NCI-H2227 treated with DMSO at 0.1 percent for 48 hours (cell line): ENCODE results near the gene OR2V2.
"Not testable (repeated sequence)": the region's sequence is repeated elsewhere in the genome, so short reads cannot be mapped to it uniquely, and the experiment has no call there.

Experiments used
- DNase-seq: peaks from one replicate; lab custom pipeline; 2025; lab: John Stamatoyannopoulos, UW

OR2V2 gene, protein sequence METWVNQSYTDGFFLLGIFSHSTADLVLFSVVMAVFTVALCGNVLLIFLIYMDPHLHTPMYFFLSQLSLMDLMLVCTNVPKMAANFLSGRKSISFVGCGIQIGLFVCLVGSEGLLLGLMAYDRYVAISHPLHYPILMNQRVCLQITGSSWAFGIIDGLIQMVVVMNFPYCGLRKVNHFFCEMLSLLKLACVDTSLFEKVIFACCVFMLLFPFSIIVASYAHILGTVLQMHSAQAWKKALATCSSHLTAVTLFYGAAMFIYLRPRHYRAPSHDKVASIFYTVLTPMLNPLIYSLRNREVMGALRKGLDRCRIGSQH

DNA sequence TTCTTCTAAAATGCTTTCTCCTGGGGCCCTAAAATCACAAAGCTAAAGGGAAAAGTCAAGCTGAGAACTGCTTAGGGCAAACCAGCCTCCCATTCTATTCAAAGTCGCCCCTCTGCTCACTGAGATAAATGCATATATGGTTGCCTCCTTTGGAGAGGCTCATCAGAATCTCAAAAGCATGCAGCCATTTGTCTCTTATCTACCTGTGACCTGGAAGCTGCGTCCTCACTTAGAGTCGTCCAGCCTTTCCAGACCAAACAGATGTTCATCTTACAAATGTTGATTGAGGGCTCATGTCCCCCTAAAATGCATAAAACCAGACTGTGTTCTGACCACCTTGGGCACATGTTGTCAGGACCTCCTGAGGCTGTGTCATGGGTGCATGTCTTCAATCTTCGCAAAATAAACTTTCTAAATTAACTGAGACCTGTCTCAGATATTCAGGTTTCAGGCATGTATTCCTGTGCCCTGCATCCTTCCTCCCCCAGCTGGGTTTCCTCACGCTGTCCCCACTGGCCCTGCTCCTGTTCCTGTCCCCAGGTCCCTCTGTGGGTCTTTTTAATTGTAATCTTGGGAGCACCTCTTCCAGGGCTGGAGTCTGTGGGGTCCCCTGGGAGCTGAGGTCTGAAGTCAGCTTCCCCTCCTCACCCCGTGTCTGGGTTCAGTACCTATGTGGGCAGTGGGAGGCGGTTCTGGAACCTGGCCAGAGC lies at the start of gene OR2V2:
TSS of gene OR2V2 (plus strand) at position 660 of the 710 bp plus-strand sequence. CDS start 7,357 bp downstream, outside the sequence.
- not testable (repeated sequence) for DNase-seq

DNA sequence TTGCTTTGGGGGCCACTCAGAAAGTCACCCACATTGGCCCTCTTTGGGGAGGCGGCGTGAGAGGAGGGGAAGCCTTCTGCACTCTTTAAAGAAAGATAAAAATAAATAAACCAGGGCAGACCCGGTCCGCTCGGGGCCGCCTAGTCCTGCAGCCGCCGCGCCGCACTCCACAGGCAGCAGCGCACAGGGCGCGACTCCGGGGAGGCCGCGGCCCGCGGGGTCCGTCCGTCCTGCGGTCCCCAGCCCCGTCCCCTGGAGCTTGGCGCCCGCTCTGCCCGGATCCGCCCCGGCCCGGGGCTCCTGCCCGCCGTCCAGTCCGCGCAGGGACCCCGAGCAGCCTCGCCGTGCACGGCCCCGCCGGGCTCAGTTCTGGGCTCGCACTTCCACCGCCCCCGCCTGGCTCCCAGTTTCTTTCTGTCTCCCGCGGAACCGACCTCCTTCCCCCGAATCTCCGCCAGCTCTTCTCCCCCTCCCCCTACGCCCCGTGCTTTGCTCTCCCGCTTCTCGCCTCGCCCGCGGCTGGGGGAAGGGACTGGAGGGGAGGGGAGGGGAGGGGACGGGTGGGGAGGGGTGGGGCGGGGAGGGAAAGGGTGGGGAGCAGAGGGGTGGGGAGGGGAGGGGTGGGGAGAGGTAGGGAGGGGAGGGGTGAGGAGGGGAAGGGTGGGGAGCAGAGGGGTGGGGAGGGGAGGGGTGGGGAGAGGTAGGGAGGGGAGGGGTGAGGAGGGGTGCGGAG lies 49.5 kb upstream of the OR2V2 start:
- DNase-seq: not testable (repeated sequence)

DNA sequence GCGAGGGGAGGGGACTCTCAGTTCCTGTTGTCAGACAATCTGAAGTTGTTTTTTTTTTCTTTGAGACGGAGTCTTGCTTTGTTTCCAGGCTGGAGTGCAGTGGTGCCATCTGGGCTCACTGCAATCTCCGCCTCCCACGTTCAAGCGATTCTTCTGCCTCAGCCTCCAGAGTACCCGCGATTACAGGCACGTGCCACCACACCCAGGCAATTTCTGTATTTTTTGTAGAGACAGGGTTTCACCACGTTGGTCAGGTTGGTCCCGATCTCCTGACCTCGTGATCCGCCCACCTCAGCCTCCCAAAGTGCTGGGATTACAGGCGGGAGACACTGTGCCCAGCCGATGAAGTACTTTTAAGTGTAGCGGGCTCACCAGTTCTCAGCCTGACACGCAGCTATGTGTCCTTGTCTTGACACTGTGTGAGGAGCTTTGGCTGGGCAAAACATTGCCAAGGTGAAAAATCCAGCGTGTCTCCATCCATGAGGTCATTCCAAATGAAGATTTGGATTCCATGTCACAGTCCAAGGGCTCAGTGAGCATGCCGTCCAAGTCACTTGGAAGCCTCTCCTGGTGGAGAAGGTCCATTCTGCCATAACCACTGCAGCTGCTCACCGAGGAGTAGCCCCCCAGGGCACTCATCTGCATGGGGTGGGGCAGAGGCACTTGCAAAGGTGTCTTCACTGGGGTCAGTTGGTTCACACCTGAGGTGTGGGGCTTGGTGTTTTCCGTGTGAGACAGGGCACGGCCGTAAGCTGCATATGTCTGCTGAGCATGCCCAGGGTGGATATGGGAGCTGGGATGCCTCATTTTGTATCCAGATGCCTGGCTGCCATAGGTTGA lies 48.4 kb upstream of the OR2V2 start:
- no peak for DNase-seq

DNA sequence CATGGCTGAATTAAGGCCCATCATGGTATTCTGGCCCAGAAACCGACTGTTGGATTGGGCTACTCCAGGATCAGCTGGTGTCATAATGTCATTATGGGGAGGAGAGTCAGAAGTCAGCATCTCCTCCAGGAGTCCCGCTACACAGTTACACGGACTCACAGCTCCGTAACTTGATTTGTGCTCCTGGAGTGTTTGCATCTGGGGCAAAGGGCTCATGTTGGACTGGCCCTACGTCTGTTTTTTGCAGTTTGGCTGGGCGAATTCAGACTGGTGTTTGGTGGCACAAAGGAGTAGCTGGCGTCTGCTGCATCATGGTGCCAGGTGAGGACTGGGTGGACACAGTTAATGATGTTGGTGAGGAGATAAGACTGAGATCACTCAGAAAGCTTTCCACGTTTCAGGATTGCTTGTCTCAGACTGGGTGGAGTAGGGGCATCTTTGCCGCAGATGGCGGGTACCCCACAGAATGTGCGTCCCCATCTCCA lies 47.7 kb upstream of the OR2V2 start:
- DNase-seq: no peak

DNA sequence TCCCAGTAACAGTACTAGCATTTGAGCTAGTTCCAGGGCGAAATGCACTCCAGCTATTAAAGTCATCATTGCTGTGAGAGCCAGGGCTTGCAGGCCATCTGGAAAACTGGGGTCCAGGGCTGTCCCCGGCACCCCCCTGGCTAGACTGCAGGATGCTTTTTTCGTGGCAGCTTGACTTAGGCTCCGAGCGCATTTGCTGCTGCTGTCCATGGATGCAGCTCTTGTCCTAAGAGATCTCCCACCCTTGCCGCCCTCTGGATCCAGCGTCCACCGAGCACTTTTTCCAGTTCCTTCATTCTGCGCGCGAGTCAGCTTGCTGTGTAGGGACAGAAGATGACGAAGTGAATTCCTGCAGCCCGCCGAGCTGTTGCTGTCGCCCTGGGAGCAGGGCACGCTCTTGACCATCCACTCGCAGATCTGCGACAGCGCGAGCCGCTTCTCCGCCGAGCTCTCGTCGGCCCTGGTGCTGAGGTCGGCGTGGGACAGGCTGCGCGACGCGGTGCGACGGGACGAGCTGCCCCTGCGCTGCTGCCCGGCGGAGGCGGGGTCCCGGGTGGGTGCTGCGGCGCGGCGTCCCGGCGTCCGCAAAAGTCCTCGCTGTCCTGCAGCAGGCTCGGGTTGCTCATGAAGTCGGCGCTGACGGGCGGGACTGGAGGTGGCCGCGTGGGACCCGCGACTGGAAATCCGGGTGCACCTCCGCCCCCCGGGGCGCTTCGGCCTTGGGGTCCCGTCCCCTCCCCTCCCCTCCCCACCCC lies 47.1 kb upstream of the OR2V2 start:
- DNase-seq: no peak

DNA sequence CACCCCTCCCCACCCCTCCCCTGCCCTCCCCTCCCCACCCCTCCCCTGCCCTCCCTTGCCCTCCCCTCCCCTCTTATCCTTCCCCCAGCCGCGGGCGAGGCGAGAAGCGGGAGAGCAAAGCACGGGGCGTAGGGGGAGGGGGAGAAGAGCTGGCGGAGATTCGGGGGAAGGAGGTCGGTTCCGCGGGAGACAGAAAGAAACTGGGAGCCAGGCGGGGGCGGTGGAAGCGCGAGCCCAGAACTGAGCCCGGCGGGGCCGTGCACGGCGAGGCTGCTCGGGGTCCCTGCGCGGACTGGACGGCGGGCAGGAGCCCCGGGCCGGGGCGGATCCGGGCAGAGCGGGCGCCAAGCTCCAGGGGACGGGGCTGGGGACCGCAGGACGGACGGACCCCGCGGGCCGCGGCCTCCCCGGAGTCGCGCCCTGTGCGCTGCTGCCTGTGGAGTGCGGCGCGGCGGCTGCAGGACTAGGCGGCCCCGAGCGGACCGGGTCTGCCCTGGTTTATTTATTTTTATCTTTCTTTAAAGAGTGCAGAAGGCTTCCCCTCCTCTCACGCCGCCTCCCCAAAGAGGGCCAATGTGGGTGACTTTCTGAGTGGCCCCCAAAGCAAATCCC lies 46.2 kb upstream of the OR2V2 start:
- DNase-seq: not testable (repeated sequence)

DNA sequence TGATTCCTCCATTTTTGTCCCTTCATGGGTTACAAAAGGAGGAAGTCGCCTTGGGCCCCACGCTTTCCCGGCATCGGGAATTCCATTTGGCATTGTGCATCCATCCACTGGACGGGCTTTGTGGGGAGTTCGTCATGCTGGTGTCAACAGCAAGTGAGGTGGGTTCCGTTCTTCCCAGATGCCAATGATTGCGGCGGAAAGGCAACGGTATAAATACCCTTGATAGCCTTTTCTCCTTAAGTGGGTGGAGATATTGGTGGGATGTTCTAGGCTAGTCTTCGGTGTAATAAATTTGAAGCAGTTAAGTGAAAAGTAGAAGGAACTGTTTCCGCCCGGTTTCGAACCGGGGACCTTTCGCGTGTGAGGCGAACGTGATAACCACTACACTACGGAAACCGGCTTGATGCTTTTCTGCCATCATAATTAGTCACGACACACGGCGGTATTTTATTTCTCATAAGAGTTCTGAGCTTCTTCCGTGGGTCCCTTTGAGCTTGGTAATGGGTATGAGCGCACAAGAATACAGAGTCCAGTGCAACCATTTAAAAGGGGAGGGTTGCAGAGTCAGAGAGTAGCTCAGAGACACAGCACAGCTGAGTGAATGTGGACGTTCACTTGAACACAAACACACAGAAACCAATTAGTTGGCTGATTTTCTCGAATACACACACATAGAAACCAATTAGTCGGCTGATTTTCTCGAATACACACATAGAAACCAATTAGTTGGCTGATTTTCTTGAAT lies 45.3 kb upstream of the OR2V2 start:
- not testable (repeated sequence) for DNase-seq

DNA sequence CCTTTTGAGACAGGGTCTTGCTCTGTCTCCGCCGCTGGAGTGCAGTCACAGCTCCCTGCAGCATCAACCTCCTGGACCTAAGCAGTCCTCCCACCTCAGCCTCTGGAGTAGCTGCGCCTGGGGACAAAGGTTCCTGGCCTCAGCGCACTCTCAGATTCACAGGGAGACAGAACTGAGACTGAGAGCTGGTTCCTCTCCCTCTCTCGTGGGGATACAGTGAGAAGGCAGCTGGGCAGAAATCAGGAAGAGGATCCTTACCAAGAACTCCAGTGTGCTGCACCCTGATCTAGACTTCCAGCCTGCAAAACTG lies 43.2 kb upstream of the OR2V2 start:
- not testable (repeated sequence) for DNase-seq

DNA sequence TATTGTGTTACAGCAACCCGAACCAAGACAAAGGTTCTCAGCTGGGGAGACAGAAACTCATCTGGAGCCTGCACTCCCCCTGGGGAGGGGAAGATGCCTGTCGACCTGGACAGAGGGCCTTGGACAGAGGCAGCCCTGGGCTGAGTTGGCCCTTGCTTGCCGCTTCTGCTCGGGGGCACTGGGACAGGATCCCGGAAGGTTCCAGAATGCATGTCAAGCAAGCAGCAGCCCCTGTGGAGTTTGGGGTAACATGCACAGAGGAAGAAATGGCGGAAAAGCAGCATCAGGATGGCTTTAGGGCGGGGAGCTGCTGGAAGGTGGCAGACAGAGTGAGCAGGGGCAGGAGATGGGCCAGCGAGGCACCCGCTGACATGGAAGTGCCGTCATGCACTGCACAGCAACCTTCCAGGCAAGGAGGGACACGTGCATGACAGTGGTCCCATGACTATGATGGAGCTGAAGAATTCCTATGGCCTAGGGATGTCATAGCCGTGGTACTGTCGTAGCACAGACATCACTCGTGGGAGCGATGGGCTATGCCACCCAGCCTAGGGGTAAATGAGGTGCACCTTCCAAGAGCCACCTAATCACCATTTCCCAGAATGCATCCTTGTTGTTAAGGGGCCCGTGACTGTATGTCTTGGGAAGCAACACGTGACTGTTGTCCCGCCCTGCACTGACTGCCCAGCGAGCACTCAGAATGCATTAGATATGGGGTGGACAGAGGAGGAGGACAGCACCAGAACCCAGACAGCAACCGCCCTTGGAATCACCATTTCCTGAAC lies 42.6 kb upstream of the OR2V2 start:
- not testable (repeated sequence) for DNase-seq

DNA sequence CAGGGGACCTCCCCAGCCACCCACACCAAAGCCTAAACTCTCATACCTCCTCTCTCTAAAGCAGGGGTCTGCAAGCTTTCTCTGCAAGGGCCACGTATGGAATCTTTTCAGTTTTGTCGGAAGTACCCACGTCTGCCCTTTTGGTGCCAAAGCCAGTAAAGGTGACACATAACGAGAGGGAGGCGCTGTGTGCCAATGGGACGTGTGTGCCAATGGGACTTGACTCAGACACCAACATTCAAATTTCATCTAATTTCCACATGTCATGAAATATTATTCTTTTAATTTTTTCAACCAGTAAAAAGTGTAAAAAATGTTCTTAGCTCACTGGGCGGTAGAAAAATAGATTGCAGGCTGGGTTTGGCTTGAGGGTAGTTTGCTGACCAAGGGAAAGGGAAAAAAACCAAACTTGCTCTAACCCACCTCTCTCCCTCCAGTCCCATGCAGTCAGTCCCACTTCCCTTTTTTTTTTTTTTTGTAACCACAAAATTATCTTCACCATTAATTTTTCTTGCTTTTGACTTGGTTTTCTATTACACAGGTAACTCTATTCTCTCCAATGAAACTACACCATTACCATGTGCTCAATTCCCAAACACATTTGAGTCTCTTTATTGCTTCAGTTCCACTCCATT lies 41.9 kb upstream of the OR2V2 start:
- DNase-seq: no peak

DNA sequence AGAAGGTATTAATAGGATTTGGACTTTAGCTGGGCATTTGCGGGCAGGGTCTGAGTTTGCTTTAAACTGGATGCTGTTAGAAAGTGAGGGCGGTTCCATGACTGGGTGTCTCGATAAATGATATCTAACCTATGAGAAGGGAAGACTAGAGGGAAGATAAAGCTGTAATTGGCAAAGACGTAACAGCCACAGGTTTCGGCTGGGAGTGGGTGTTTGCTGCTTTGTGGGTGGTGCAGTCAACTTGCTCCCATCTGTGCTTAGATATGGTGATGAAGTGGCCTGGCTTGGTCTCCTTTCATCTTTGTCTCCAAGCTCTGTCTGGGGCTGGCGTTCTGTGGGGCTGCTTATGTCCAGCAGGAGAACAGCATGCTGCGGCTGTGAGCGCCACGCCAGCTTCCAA lies 39.7 kb upstream of the OR2V2 start:
- no peak for DNase-seq

DNA sequence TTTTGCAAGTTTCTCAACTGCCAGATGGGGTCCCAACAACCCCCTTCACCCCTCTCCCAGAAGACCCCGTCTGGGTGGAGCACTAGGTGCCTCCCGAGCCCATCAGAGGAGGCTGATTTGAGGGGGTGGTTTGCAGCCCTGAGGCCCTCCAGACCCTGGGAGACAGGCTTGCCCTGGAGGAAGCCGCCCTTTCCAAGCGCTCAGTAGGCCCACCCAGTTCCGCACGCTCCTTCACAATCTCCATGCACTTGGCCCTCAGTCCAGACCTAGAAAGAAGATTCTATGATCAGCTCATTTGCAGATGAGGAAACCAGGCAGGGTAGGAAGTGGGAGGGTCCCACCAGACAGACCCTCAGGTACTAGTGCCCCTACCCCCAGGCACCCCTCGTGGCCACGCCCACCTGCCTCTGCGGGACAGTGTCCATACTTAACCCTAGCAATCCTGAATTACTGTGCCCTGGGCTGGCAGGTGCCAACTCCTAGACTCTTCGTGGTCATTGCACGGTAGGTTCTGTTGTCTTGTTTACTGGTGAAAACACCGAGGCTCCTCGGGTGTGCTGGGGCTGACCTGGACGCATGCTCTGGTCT lies 38.7 kb upstream of the OR2V2 start:
- DNase-seq: no peak

DNA sequence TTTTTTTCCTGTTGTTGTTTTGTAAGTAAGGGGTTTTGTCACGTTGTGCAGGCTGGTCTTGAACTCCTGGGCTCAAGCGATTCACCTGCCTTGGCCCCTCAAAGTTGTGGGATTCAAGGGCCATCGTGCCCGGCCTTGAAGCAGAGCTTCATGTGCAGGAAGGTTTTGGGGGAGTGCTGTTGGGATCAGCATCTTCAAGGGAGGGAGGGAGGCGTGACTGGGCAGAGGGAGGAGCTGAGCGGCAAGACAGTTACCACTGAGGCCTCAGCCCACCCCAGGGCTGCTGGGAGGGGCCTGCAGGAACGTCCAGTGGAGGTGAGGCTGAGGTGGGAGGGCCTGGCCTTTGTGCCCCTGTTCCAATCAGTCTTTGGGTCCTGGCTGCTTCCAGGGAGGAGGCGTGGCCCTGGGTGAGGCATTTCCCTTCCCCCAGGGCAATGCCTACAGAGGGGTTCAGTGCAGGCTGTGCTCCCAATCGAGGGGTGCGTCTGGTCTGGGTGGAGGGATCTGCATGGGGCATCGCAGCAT lies 37.8 kb upstream of the OR2V2 start:
- DNase-seq: no peak

DNA sequence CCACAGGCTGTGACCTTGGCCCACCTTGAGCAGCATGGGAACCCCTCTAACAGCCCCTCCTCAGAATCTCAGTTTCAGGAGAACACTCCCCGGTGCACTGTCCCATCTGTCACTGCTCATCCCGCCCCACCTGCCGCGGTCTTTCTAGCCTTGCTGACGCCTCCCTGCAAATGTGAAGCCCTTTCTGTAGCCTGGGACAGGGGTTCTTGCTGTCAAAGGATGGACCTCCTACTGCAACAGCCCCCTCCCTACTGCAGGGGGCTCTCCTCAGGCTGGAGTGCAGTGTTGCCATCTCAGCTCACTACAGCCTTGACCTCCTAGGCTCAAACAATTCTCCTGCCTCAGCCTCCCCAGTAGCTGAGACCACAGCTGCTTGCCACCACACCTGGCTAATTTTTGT lies 36.4 kb upstream of the OR2V2 start:
- DNase-seq: no peak

DNA sequence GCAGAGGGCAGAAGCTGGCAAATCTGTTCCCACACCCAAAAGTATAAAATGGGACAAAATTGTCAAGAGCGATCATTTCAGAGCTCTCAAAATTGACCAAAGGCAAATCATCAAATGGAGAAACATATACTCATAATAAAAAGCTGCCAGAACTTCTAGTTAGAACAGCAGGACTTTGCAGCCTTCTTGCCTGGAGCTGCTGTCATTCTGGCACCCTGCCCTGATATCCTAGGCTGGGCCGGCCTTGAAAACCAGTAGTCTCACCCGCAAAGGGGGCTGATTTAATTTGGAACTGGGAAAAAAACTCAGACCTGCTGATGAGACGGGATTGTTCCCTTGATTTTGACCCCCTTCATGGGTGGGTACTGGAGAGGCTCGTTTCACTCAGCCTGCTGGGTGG lies 34.9 kb upstream of the OR2V2 start:
- no peak for DNase-seq

DNA sequence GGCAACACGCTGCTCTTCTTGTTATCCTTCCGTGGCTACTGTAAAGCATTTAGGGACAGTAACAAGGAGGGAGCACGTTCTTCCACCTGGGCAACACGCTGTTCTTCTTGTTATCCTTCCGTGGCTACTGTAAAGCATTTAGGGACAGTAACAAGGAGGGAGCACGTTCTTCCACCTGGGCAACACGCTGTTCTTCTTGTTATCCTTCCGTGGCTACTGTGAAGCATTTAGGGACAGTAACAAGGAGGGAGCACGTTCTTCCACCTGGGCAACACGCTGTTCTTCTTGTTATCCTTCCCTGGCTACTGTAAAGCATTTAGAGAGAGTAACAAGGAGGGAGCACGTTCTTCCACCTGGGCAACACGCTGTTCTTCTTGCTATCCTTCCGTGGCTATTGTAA lies 33.8 kb upstream of the OR2V2 start:
- DNase-seq: not testable (repeated sequence)

DNA sequence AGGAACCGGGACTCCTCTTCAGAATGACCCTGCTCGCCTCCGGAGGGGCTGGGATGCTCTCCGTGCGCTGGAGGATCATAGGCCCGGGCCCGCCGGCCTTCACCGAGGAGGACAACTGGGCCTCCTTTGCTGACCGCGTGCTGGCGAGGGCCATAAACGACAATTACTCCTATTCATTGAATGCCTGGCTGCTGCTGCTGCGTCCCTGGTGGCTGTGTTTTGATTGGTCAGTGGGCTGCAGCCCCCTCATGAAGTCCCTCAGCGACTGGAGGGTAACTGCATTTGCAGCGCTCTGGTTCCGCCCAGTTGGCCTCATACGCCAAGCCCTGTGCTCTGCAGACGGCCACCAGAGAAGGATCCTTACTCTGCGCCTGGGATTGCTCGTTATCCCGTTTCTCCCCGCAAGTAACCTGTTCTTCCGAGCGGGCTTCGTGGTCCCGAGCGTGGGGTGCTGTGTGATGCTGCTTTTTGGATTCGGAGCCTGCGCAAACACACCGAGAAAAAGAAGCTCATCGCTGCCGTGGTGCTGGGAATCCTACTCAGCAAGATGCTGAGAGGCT lies 33.0 kb upstream of the OR2V2 start:
- DNase-seq: no peak
